Ishikawa (cell line): ENCODE data around the gene CEMIP2.

Experiments
- CEBPB ChIP-seq: IDR thresholded peaks from 2 replicates; pipeline ENCODE4 v1.6.1; 2012
- CREB1 ChIP-seq: IDR thresholded peaks from 2 replicates; pipeline ENCODE4 v1.6.1; 2012; ENCODE audit warnings: low read depth
- EGR1 ChIP-seq: IDR thresholded peaks from 2 replicates; pipeline ENCODE4 v1.6.1; 2012
- EP300 ChIP-seq: IDR thresholded peaks from 2 replicates; pipeline ENCODE4 v1.6.1; 2012; ENCODE audit warnings: borderline replicate concordance
- FOXM1 ChIP-seq: IDR thresholded peaks from 2 replicates; pipeline ENCODE4 v1.6.1; 2012; ENCODE audit warnings: low read depth, borderline replicate concordance
- MAX ChIP-seq: IDR thresholded peaks from 2 replicates; pipeline ENCODE4 v1.6.1; 2012
- NFIC ChIP-seq: IDR thresholded peaks from 2 replicates; pipeline ENCODE4 v1.6.1; 2012
- RAD21 ChIP-seq: IDR thresholded peaks from 2 replicates; pipeline ENCODE4 v1.6.1; 2012; ENCODE audit warnings: low read depth
- REST ChIP-seq: IDR thresholded peaks from 2 replicates; pipeline ENCODE4 v1.6.1; 2012; ENCODE audit warnings: low read depth, mild to moderate bottlenecking
- TAF1 ChIP-seq: IDR thresholded peaks from 2 replicates; pipeline ENCODE4 v1.6.1; 2012; ENCODE audit warnings: low read depth, mild to moderate bottlenecking
- TCF12 ChIP-seq: IDR thresholded peaks from 2 replicates; pipeline ENCODE4 v1.6.1; 2012; ENCODE audit warnings: low read depth
- TEAD4 ChIP-seq: IDR thresholded peaks from 2 replicates; pipeline ENCODE4 v1.6.1; 2012
- USF1 ChIP-seq: IDR thresholded peaks from 2 replicates; pipeline ENCODE4 v1.6.1; 2012
- YY1 ChIP-seq: IDR thresholded peaks from 2 replicates; pipeline ENCODE4 v1.6.1; 2012; ENCODE audit warnings: low read depth
- ZBTB7A ChIP-seq: IDR thresholded peaks from 2 replicates; pipeline ENCODE4 v1.6.1; 2012; ENCODE audit warnings: low read depth

CEMIP2 gene

GRCh38 chr9:71766663-71767062 lies 1.6 kb downstream of the CEMIP2 start:
- TF ChIP-seq CREB1 (no peak), FOXM1 (no peak), USF1 (no peak), YY1 (no peak), TCF12 (no peak), REST (no peak), CEBPB (no peak), ZBTB7A (no peak), TEAD4 (no peak), MAX (no peak), NFIC (no peak), RAD21 (no peak), TAF1 (no peak)

- no peak for TF ChIP-seq EGR1
These were observed 2.6 kb downstream of the CEMIP2 start for GRCh38 chr9:71765693-71766092.

- TF ChIP-seq REST (no peak), MAX (no peak), YY1 (no peak), CEBPB (no peak), EP300 (no peak)
These were observed 3.4 kb downstream of the CEMIP2 start for GRCh38 chr9:71764891-71765290.

GRCh38 chr9:71764463-71764862 lies 3.9 kb downstream of the CEMIP2 start:
- TF ChIP-seq NFIC (no peak), TCF12 (no peak), CREB1 (no peak), EGR1 (no peak), TAF1 (no peak), MAX (no peak), ZBTB7A (no peak), USF1 (no peak), YY1 (no peak), CEBPB (no peak), TEAD4 (no peak), RAD21 (no peak), FOXM1 (no peak), EP300 (no peak)

GRCh38 chr9:71763832-71764231 lies 4.5 kb downstream of the CEMIP2 start:
- TF ChIP-seq ZBTB7A (no peak), TEAD4 (no peak), CEBPB (no peak), NFIC (no peak), EGR1 (no peak), USF1 (no peak), TAF1 (no peak), YY1 (no peak), TCF12 (no peak), RAD21 (no peak), FOXM1 (no peak)
